K562 (cell line): ENCODE data around the gene SDF4. TPM values are rescaled to one million over a fixed set of nuclear protein-coding genes. Genes with fewer than 3 reads are reported as not detected.
A peak's percentile ranks its signal among the peaks of the same experiment; 100 is the strongest.

Experiments
- HNRNPL ChIP-seq: fragments of 200-400 bp; formaldehyde crosslinking; IDR thresholded peaks from 2 replicates; pipeline ENCODE4 v1.6.1; 2017; ENCODE audit warnings: low read depth, mild to moderate bottlenecking, low read length
- NR2C1 ChIP-seq, 2 experiments: fragments of 450-650 bp; IDR thresholded peaks; 2 replicates each; pipeline ENCODE4 v1.6.1; 2017; ENCODE audit warnings: mild to moderate bottlenecking in 2 of 2, antibody characterized with exemption in 1 of 2, inconsistent platforms in 1 of 2, missing compliant biosample characterization in 1 of 2, missing genetic modification characterization in 1 of 2
- RCOR1 ChIP-seq, 2 experiments: IDR thresholded peaks; 2 replicates each; pipeline ENCODE4 v1.6.1; 2012; ENCODE audit warnings: low read depth in 2 of 2, low read length in 2 of 2, borderline replicate concordance in 1 of 2, improper control_type of control experiment in 1 of 2
- SAP30 ChIP-seq: fragments of 200-600 bp; sonication (generic); IDR thresholded peaks from 2 replicates; pipeline ENCODE4 v1.6.1; 2012; ENCODE audit warnings: borderline replicate concordance, low read depth, mild to moderate bottlenecking, moderate library complexity, low read length, control low read depth, inconsistent platforms; ENCODE audit not compliant: insufficient read depth, poor library complexity, severe bottlenecking
- SUPT5H ChIP-seq: fragments of 450-650 bp; IDR thresholded peaks from 2 replicates; pipeline ENCODE4 v1.6.1; 2016
- THAP12 ChIP-seq: fragments of 250-450 bp; sonication (Bioruptor Pico); IDR thresholded peaks from 2 replicates; pipeline ENCODE4 v1.9.0; 2021; ENCODE audit warnings: mild to moderate bottlenecking, inconsistent platforms
- XRCC5 ChIP-seq: fragments of 200-400 bp; formaldehyde crosslinking; IDR thresholded peaks from 2 replicates; pipeline ENCODE4 v1.6.1; 2017; ENCODE audit warnings: low read depth, mild to moderate bottlenecking, low read length
- ZBTB1 ChIP-seq: sonication (generic); formaldehyde crosslinking; IDR thresholded peaks from 2 replicates; pipeline ENCODE4 v1.8.1; 2023; ENCODE audit warnings: missing genetic modification reagents, low read depth, mild to moderate bottlenecking, borderline replicate concordance
- ZNF316 ChIP-seq: fragments of 450-650 bp; IDR thresholded peaks from 2 replicates; pipeline ENCODE4 v1.6.1; 2016
- polyA plus RNA-seq, 8 experiments: library from polyadenylated mRNA; depleted of rRNA in 4 of 8; stranded (reverse) in 5 of 8; unstranded in 3 of 8; fragments of >200 nt; fragmentation: Nextera tagmentation in 2 of 8; fragmentation: Illumina TruSeq in 1 of 8; extraction: Ambion mirVana in 2 of 8; extraction: Trizol in 1 of 8; gene quantifications; 2 replicates each; pipeline versions ENCODE4 v1.2.1 to v1.2.3, GENCODE V29; 2011 to 2014; ENCODE audit warnings: inconsistent platforms in 1 of 8, missing spikeins in 1 of 8
- total RNA-seq, 7 experiments: library from RNA; depleted of rRNA in 6 of 7; stranded (reverse); fragments of >200 nt in 6 of 7; fragmentation: Illumina TruSeq in 2 of 7; extraction: Trizol in 2 of 7; gene quantifications; 2 replicates each; pipeline versions ENCODE4 v1.2.1 to v1.2.3, GENCODE V29; 2011 to 2021; ENCODE audit warnings: low replicate concordance in 1 of 7
- TF ChIP-seq, protein P1 (sequence below): sonication (generic); formaldehyde crosslinking; IDR thresholded peaks from 2 replicates; pipeline ENCODE4 v1.8.1; 2023; ENCODE audit warnings: mild to moderate bottlenecking, missing genetic modification reagents
- TF ChIP-seq, protein P2 (sequence below): fragments of 450-650 bp; IDR thresholded peaks from 2 replicates; pipeline ENCODE4 v1.7.0; 2016; ENCODE audit warnings: borderline replicate concordance
- TF ChIP-seq, protein P3 (sequence below): fragments of 250-450 bp; sonication (Bioruptor Pico); IDR thresholded peaks from 2 replicates; pipeline ENCODE4 v1.4.0; 2020; ENCODE audit warnings: mild to moderate bottlenecking
- TF ChIP-seq, protein P4 (sequence below), 2 experiments: IDR thresholded peaks; 2 replicates each; pipeline ENCODE4 v1.6.1; 2011; ENCODE audit warnings: borderline replicate concordance in 1 of 2, control low read depth in 1 of 2, low read depth in 1 of 2, low read length in 1 of 2, mild to moderate bottlenecking in 1 of 2, mixed read lengths in 1 of 2, moderate library complexity in 1 of 2; ENCODE audit not compliant: insufficient read depth in 1 of 2, insufficient read length in 1 of 2, poor library complexity in 1 of 2, severe bottlenecking in 1 of 2; ENCODE audit errors: extremely low read depth in 1 of 2

Gene SDF4
- total and polyA plus RNA-seq, 9 of the 15 experiments (the other 6 are each of a cell fraction or from before 2014, with no cell fraction given) = 0.35 to 160 (median 65.2) TPM

GRCh38 chr1:1231400-1232207, at the start of gene SDF4 (continued):
- TF ChIP-seq NR2C1 (IDR thresholded peaks at IDR 0.05) (peak; percentile 87), NR2C1 (tag; IDR thresholded peaks at IDR 0.05) (peak; percentile 93), SAP30 (peak; percentile 60), ZNF316 (no peak), ZBTB1 (CRISPR knock-in tag) (no peak), SUPT5H (peak; percentile 86), HNRNPL (peak; percentile 71; the same call in 1 of the 2 replicates), XRCC5 (peak; percentile 60; the same call in 1 of the 2 replicates), RCOR1 (IDR thresholded peaks at IDR 0.05; ENCODE audit: borderline replicate concordance in 1 of 2, low read depth in 2 of 2, low read length in 2 of 2) (peak in 1 of 2 experiments; percentile 41; a peak in 1 of 4 replicates), THAP12 (CRISPR knock-in tag) (peak; percentile 85)
- TF ChIP-seq, protein P1, sequence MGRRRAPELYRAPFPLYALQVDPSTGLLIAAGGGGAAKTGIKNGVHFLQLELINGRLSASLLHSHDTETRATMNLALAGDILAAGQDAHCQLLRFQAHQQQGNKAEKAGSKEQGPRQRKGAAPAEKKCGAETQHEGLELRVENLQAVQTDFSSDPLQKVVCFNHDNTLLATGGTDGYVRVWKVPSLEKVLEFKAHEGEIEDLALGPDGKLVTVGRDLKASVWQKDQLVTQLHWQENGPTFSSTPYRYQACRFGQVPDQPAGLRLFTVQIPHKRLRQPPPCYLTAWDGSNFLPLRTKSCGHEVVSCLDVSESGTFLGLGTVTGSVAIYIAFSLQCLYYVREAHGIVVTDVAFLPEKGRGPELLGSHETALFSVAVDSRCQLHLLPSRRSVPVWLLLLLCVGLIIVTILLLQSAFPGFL (CRISPR knock-in tag) = no peak
- TF ChIP-seq, protein P2, sequence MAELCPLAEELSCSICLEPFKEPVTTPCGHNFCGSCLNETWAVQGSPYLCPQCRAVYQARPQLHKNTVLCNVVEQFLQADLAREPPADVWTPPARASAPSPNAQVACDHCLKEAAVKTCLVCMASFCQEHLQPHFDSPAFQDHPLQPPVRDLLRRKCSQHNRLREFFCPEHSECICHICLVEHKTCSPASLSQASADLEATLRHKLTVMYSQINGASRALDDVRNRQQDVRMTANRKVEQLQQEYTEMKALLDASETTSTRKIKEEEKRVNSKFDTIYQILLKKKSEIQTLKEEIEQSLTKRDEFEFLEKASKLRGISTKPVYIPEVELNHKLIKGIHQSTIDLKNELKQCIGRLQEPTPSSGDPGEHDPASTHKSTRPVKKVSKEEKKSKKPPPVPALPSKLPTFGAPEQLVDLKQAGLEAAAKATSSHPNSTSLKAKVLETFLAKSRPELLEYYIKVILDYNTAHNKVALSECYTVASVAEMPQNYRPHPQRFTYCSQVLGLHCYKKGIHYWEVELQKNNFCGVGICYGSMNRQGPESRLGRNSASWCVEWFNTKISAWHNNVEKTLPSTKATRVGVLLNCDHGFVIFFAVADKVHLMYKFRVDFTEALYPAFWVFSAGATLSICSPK = no peak
- TF ChIP-seq, protein P3, sequence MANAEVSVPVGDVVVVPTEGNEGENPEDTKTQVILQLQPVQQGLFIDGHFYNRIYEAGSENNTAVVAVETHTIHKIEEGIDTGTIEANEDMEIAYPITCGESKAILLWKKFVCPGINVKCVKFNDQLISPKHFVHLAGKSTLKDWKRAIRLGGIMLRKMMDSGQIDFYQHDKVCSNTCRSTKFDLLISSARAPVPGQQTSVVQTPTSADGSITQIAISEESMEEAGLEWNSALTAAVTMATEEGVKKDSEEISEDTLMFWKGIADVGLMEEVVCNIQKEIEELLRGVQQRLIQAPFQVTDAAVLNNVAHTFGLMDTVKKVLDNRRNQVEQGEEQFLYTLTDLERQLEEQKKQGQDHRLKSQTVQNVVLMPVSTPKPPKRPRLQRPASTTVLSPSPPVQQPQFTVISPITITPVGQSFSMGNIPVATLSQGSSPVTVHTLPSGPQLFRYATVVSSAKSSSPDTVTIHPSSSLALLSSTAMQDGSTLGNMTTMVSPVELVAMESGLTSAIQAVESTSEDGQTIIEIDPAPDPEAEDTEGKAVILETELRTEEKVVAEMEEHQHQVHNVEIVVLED (CRISPR knock-in tag) = peak; percentile 91
- TF ChIP-seq, protein P4, sequence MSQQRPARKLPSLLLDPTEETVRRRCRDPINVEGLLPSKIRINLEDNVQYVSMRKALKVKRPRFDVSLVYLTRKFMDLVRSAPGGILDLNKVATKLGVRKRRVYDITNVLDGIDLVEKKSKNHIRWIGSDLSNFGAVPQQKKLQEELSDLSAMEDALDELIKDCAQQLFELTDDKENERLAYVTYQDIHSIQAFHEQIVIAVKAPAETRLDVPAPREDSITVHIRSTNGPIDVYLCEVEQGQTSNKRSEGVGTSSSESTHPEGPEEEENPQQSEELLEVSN (IDR thresholded peaks at IDR 0.05; ENCODE audit: borderline replicate concordance in 1 of 2, extremely low read depth in 1 of 2, insufficient read depth in 1 of 2, insufficient read length in 1 of 2, low read depth in 1 of 2, low read length in 1 of 2, poor library complexity in 1 of 2, severe bottlenecking in 1 of 2) = peak in 1 of 2 experiments; percentile 16
